Dermis microvascular lymphatic vessel endothelial cell (primary cell): Measurements from ENCODE around the gene HSPA13. TPM values are rescaled to one million over a fixed set of nuclear protein-coding genes. Genes with fewer than 3 reads are reported as not detected.
"Not testable (repeated sequence)": the region's sequence is repeated elsewhere in the genome, so short reads cannot be mapped to it uniquely, and the experiment has no call there.

Experiments used
- DNase-seq, 2 donors: peaks; one replicate each; pipeline versions ENCODE4 v3.0.0 to v3.0.0-alpha.2; 2010; ENCODE audit warnings: low read depth in 2 of 2
- total RNA-seq: library from RNA; depleted of rRNA; stranded (reverse); fragments of >200 nt; gene quantifications from 2 replicates; pipeline ENCODE4 v1.2.1, GENCODE V29; 2014

The HSPA13 gene
- 36.3 and 39.2 TPM in 2 replicates for total RNA-seq

- DNase-seq = peak; percentile 99 to 100
Observed at GRCh38 chr21:14382835-14383595, at the start of gene HSPA13. HSPA13 (minus strand) TSS chr21:14383146; CDS start chr21:14383119, 27 bp downstream.

GRCh38 chr21:14418920-14419319 is 36.0 kb upstream of the HSPA13 start:
- no peak for DNase-seq

- no peak for DNase-seq
Observed at GRCh38 chr21:14414932-14415508, 32.1 kb upstream of the HSPA13 start.

GRCh38 chr21:14405962-14406361 is 23.0 kb upstream of the HSPA13 start:
- no peak for DNase-seq

- DNase-seq = no peak
Observed at GRCh38 chr21:14405225-14405624, 22.3 kb upstream of the HSPA13 start.

GRCh38 chr21:14403681-14404318 is 20.9 kb upstream of the HSPA13 start:
- DNase-seq = peak; percentile 28 to 37

GRCh38 chr21:14401217-14401616 is 18.3 kb upstream of the HSPA13 start:
- DNase-seq = no peak

GRCh38 chr21:14388282-14388681 is 5.3 kb upstream of the HSPA13 start:
- DNase-seq = no peak

- DNase-seq = no peak
Observed at GRCh38 chr21:14384453-14384852, 1.5 kb upstream of the HSPA13 start.

- peak in 1 of 2 donors; percentile 35 for DNase-seq
Observed at GRCh38 chr21:14383596-14384180, 742 bp upstream of the HSPA13 start.

GRCh38 chr21:14382486-14382834 is 486 bp downstream of the HSPA13 start:
- no peak for DNase-seq

GRCh38 chr21:14376854-14377253 is 6.1 kb downstream of the HSPA13 start:
- DNase-seq = no peak

- no peak for DNase-seq
Observed at GRCh38 chr21:14366998-14367397, 15.9 kb downstream of the HSPA13 start.

- DNase-seq = peak; percentile 6 to 35
Observed at GRCh38 chr21:14361958-14362357, 21.0 kb downstream of the HSPA13 start.

- no peak for DNase-seq
Observed at GRCh38 chr21:14358775-14359174, 24.2 kb downstream of the HSPA13 start.

- DNase-seq = no peak
Observed at GRCh38 chr21:14356746-14357145, 26.2 kb downstream of the HSPA13 start.

- DNase-seq = no peak
Observed at GRCh38 chr21:14354515-14354914, 28.4 kb downstream of the HSPA13 start.

GRCh38 chr21:14353726-14354125 is 29.2 kb downstream of the HSPA13 start:
- no peak for DNase-seq

- DNase-seq = no peak
Observed at GRCh38 chr21:14353231-14353630, 29.7 kb downstream of the HSPA13 start.

GRCh38 chr21:14327346-14327745 is 55.6 kb downstream of the HSPA13 start:
- not testable (repeated sequence) for DNase-seq

GRCh38 chr21:14325595-14325994 is 57.4 kb downstream of the HSPA13 start:
- no peak for DNase-seq
